Lower leg skin (tissue), 4 donors: ENCODE data around the gene ZDHHC6. TPM values are rescaled to one million over a fixed set of nuclear protein-coding genes. Genes with fewer than 3 reads are reported as not detected.

Source experiments
- DNase-seq, 2 donors: peaks; one replicate each; pipeline ENCODE4 v3.0.0-alpha.2; 2019; ENCODE audit warnings: low spot score in 2 of 2
- H3K4me3 ChIP-seq: fragments of 200-600 bp; sonication (generic); 2 replicates; pipeline ENCODE4 v1.5.1; 2017; ENCODE audit warnings: mild to moderate bottlenecking, low read depth; ENCODE audit not compliant: poor library complexity, severe bottlenecking
- POLR2A ChIP-seq, 2 donors: fragments of 450-650 bp; IDR thresholded peaks; one replicate each; pipeline ENCODE4 v1.6.1; 2016 to 2017; ENCODE audit warnings: antibody characterized with exemption in 2 of 2, mild to moderate bottlenecking in 1 of 2, moderate library complexity in 1 of 2
- WGBS, 2 donors: methylation state at CpG; one replicate each; pipeline ENCODE4 v1.1.5; 2018; 5-methylcytosine and 5-hydroxymethylcytosine counted together
- intact Hi-C: fragments of 100-400 bp; cut with DNase I; formaldehyde crosslinking; loops from one replicate; pipeline ENCODE4 v1.15.0; 2023; ENCODE audit warnings: low total_unique reads
- total RNA-seq, 4 donors: library from RNA; depleted of rRNA; stranded (reverse); fragments of >200 nt; gene quantifications; one replicate each; pipeline ENCODE4 v1.1.0, GENCODE V29; 2016
- TF ChIP-seq, protein P1 (sequence below), 3 donors: fragments of 450-650 bp; IDR thresholded peaks; one replicate each; pipeline ENCODE4 v1.5.1; 2016; ENCODE audit warnings: antibody characterized with exemption in 3 of 3, mild to moderate bottlenecking in 3 of 3, moderate library complexity in 2 of 3

ZDHHC6 gene
- total RNA-seq, 4 donors from 2014 or later, result 10.0 to 30.6 (median 15.8) TPM

DNA sequence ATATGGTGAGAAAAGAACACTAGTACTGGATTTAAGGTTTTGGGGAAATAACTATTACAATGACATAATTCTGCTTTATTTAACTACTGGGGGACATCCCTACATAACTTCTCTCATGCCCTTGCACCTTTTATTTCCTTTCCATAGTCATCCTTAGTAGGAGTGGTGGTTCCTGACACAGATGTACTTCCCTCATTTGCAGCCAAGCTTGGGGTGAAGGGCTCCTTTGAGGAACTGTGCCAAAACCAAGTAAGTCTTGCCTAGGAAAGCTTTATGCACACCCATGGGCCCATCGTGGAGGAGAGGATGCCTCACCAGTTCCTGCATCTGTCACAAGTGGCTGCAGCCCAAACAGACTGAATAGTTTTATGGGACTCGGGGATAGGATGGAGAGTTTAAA is 20.6 kb downstream of the ZDHHC6 start:
- 53 to 66% methylated on average over 2 of the region's 2 CpGs for WGBS, 2 donors
- DNase-seq, result no peak
- TF ChIP-seq, protein P1, sequence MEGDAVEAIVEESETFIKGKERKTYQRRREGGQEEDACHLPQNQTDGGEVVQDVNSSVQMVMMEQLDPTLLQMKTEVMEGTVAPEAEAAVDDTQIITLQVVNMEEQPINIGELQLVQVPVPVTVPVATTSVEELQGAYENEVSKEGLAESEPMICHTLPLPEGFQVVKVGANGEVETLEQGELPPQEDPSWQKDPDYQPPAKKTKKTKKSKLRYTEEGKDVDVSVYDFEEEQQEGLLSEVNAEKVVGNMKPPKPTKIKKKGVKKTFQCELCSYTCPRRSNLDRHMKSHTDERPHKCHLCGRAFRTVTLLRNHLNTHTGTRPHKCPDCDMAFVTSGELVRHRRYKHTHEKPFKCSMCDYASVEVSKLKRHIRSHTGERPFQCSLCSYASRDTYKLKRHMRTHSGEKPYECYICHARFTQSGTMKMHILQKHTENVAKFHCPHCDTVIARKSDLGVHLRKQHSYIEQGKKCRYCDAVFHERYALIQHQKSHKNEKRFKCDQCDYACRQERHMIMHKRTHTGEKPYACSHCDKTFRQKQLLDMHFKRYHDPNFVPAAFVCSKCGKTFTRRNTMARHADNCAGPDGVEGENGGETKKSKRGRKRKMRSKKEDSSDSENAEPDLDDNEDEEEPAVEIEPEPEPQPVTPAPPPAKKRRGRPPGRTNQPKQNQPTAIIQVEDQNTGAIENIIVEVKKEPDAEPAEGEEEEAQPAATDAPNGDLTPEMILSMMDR (IDR thresholded peaks at IDR 0.05), result no peak
- TF ChIP-seq POLR2A (IDR thresholded peaks at IDR 0.05), result no peak
- intact Hi-C loops, result no loop called here
- H3K4me3 ChIP-seq, result no peak overlapping the region

DNA sequence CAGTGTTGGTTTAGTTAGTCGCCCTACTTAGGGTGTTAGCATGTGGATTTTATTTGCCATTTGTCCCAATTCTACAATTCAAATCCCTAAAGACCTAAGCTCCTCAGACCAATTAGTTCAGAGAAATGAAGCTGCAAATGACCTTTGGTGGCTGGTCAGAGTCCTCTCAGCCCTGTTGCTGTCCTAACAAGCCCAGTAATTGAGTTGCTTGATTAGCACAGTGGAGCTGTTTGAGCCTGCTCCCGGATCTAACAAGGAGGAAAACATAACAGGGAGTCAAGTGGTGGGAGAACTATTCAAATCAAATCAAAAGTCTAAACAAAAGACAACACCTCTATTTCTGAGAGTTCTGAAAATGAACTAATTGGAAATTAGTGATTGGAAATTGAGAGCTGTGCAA is 22.1 kb downstream of the ZDHHC6 start:
- intact Hi-C loops, result no loop called here
- 69 to 72% methylated on average over 2 of the region's 2 CpGs for WGBS, 2 donors
- TF ChIP-seq POLR2A (IDR thresholded peaks at IDR 0.05), result no peak
- TF ChIP-seq, protein P1 (IDR thresholded peaks at IDR 0.05), result no peak
- no peak for DNase-seq
- no peak overlapping the region for H3K4me3 ChIP-seq

DNA sequence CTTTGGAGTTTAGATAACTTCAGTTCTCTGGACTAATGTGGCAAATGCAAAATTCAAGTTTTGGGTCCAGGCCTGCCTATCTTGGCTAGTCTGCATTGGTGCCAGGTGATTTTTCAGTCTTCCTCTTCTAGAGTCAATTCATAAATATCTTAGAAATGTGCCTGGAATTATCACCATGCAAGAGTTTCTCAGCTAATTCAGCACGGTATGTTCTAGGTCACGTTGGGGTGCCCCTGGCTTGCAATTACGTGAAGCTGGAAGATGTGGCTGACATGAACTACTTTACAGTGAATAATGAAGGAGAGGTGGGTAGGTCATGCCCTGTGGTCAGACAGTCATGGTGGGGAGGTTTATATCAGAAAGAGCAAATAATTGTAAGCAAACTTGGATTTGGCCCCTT is 25.0 kb downstream of the ZDHHC6 start:
- no peak for TF ChIP-seq POLR2A (IDR thresholded peaks at IDR 0.05)
- TF ChIP-seq, protein P1 (IDR thresholded peaks at IDR 0.05), result no peak
- 95 to 96% methylated on average over 3 of the region's 3 CpGs for WGBS, 2 donors
- H3K4me3 ChIP-seq, result no peak overlapping the region
- intact Hi-C loops, result no loop called here
- no peak for DNase-seq

DNA sequence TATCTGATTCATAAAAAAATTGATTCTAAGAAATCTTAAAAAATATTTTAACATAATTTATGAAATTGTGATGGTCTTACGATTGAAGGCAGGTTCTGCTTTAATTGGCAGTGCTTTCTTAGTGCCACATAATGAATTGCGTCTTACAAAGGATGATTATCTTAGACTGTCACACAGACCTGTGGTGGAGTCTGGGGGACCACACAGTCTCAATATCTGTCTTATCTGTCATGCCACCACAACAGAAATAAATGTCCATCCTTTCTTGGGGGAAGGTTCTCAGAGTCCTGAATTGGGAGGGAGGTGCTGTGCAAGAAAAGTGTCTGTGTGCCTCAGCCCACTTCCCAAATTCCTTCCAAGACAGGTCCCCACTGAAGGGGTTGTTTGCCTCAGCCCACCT is 34.0 kb downstream of the ZDHHC6 start:
- no peak overlapping the region for H3K4me3 ChIP-seq
- 85 to 91% methylated on average over 2 of the region's 2 CpGs for WGBS, 2 donors
- DNase-seq, result no peak
- intact Hi-C loops, result no loop called here
- TF ChIP-seq, protein P1 (IDR thresholded peaks at IDR 0.05), result no peak
- TF ChIP-seq POLR2A (IDR thresholded peaks at IDR 0.05), result no peak

DNA sequence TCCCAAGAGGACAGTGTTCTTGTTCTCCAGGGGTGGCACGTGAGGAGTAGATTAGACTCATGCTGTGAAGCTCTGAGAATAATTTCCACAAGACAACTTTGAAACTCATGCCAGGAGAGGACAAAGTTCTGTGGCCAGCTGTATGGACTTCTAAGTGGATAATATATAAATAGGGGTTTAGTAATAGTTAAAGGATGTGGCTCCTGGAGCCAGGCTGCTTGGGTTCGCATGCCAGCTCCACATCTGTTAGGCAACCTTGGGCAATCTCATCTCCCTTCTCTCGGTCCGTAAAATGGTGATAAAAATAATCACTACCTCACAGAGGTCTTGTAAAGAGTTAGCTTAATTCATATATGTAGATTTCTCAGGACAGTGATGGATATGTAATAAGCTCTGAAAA is 37.0 kb downstream of the ZDHHC6 start:
- no peak overlapping the region for H3K4me3 ChIP-seq
- intact Hi-C loops, result no loop called here
- WGBS, 2 donors, result 73 to 74% methylated on average over 4 of the region's 4 CpGs
- TF ChIP-seq, protein P1 (IDR thresholded peaks at IDR 0.05), result no peak
- no peak for TF ChIP-seq POLR2A (IDR thresholded peaks at IDR 0.05)
- DNase-seq, result no peak

DNA sequence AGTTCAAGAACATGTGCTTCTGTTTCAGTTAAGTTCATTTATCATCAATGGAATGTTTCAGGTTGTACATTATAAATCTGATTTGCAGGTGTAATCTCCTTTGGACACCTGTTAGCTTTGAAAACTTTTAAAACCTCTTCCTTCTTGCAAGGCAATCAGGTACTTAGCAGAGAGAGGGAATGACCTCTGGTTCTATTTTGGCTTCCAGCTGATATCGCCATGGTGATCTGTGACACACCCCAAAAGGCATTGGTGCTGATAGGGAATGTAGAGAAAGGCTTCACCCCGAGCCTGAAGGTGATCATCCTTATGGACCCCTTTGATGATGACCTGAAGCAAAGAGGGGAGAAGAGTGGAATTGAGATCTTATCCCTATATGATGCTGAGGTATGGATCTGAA is 37.4 kb downstream of the ZDHHC6 start:
- H3K4me3 ChIP-seq, result no peak overlapping the region
- intact Hi-C loops, result no loop called here
- DNase-seq, result no peak
- TF ChIP-seq POLR2A (IDR thresholded peaks at IDR 0.05), result no peak
- TF ChIP-seq, protein P1 (IDR thresholded peaks at IDR 0.05), result no peak
- WGBS, 2 donors, result 58 to 73% methylated on average over 2 of the region's 2 CpGs
